Esophagus muscularis mucosa (tissue), 4 donors: ENCODE results near the gene C2CD4D. TPM values are rescaled to one million over a fixed set of nuclear protein-coding genes. Genes with fewer than 3 reads are reported as not detected.
"Not testable (repeated sequence)": the region's sequence is repeated elsewhere in the genome, so short reads cannot be mapped to it uniquely, and the experiment has no call there.

ENCODE experiments used
- DNase-seq: peaks from one replicate; pipeline ENCODE4 v3.0.0-alpha.2; 2017; ENCODE audit errors: extremely low spot score
- H3K27ac ChIP-seq, 4 donors: fragments of 200-600 bp; sonication (generic); replicated peaks in 1 of 4; 1 replicate in 3 of 4; 2 replicates in 1 of 4; pipeline ENCODE4 v1.5.1; 2016 to 2019; ENCODE audit warnings: mild to moderate bottlenecking in 1 of 4
- H3K27me3 ChIP-seq, 4 donors: fragments of 200-600 bp; sonication (generic); one replicate each; pipeline versions ENCODE4 v1.5.1 to v1.6.0; 2016 to 2019
- H3K36me3 ChIP-seq, 4 donors: fragments of 200-600 bp; sonication (generic); one replicate each; pipeline ENCODE4 v1.5.1; 2016 to 2019
- H3K4me1 ChIP-seq, 4 donors: fragments of 200-600 bp; sonication (generic); one replicate each; pipeline ENCODE4 v1.5.1; 2016 to 2019
- H3K4me3 ChIP-seq, 4 donors: fragments of 200-600 bp; sonication (generic); 1 replicate in 2 of 4; 2 replicates in 2 of 4; pipeline ENCODE4 v1.5.1; 2016 to 2019; ENCODE audit warnings: mild to moderate bottlenecking in 4 of 4, moderate library complexity in 1 of 4
- H3K9me3 ChIP-seq, 4 donors: fragments of 200-600 bp; sonication (generic); 1 replicate in 3 of 4; 2 replicates in 1 of 4; pipeline ENCODE4 v1.5.1; 2016 to 2019
- EP300 ChIP-seq: sonication (generic); formaldehyde crosslinking; IDR thresholded peaks from one replicate; pipeline ENCODE4 v1.6.1; 2017; ENCODE audit warnings: antibody characterized with exemption
- POLR2A ChIP-seq: fragments of 450-650 bp; IDR thresholded peaks from one replicate; pipeline ENCODE4 v1.6.1; 2017; ENCODE audit warnings: antibody characterized with exemption, moderate library complexity, mild to moderate bottlenecking, low read depth
- POLR2AphosphoS5 ChIP-seq, 2 donors: sonication (generic); formaldehyde crosslinking; IDR thresholded peaks; one replicate each; pipeline ENCODE4 v1.6.1; 2017; ENCODE audit warnings: antibody characterized with exemption in 2 of 2
- WGBS: methylation state at CpG from one replicate; pipeline ENCODE4 v1.1.5; 2018; 5-methylcytosine and 5-hydroxymethylcytosine counted together
- intact Hi-C: fragments of 100-400 bp; cut with DNase I; formaldehyde crosslinking; loops from one replicate; pipeline ENCODE4 v1.15.1; 2023
- total RNA-seq, 4 donors: library from RNA; depleted of rRNA; stranded (reverse); fragments of >200 nt; gene quantifications; one replicate each; pipeline versions ENCODE4 v1.1.0 to v1.2.1, GENCODE V29; 2016
- TF ChIP-seq, protein P1 (sequence below), 3 experiments: fragments of 200-600 bp in 2 of 3; fragments of 450-650 bp in 1 of 3; sonication (generic) in 2 of 3; IDR thresholded peaks; one replicate each; pipeline ENCODE4 v1.5.1; 2017 to 2019; ENCODE audit warnings: antibody characterized with exemption in 3 of 3, mild to moderate bottlenecking in 2 of 3, moderate library complexity in 1 of 3

The C2CD4D gene
- total RNA-seq = not detected

DNA sequence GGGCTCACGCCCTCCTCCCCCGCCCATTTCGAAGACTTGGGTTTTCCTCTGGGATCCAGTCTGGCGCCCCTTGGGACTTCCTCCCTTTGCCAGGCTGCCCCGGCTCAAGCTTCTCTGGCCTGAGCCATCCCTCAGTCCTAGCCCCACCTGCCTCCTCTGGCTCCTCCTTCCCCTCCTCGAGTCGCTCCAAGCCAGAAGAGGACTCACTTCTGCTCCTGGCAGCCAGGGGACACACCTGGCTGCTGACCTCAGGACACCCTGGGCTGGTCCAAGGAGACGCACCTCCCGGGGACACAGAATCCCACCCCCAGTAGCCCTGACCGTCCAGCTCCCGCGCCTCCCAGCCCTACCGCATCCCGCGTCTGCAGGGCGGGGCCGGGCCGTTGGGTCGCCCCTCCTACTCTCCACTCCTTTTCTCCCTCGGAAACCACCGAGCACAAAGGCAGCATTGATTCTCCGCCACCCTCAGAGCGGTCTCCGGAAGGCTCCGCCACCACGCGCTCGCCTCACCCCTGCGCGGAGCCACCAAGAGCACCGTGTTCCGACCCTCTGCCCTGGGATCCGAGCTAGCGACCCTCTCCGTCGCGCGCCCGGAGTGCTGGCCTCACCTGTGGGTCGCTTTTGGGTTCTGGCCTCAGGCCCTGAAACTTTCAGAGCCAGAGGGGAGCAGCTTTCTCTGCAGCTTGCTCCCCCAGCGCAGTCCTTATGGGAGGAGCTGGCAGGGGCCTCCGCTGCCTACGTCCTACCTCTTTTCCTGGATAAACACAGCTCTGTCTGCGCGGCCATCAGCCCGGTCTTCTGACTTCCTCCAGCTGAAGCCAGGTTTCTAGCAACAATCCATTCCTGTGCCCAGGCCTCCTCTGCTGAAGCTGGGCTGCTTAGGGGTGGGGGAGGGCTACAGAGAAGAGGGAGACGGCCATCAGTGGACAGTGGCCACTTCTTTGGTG, at the start of gene C2CD4D:
TSS of gene C2CD4D (minus strand) at position 364 of the 947 bp plus-strand sequence. CDS start 831 bp downstream, outside the sequence.
- TF ChIP-seq, protein P1, sequence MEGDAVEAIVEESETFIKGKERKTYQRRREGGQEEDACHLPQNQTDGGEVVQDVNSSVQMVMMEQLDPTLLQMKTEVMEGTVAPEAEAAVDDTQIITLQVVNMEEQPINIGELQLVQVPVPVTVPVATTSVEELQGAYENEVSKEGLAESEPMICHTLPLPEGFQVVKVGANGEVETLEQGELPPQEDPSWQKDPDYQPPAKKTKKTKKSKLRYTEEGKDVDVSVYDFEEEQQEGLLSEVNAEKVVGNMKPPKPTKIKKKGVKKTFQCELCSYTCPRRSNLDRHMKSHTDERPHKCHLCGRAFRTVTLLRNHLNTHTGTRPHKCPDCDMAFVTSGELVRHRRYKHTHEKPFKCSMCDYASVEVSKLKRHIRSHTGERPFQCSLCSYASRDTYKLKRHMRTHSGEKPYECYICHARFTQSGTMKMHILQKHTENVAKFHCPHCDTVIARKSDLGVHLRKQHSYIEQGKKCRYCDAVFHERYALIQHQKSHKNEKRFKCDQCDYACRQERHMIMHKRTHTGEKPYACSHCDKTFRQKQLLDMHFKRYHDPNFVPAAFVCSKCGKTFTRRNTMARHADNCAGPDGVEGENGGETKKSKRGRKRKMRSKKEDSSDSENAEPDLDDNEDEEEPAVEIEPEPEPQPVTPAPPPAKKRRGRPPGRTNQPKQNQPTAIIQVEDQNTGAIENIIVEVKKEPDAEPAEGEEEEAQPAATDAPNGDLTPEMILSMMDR (IDR thresholded peaks at IDR 0.05) = no peak
- TF ChIP-seq POLR2A (no peak), POLR2AphosphoS5 (IDR thresholded peaks at IDR 0.05) (no peak), EP300 (no peak)
- no peaks in the 10 kb centered on the region for H3K9me3 ChIP-seq
- intact Hi-C loops = loop anchor here (10.0 kb wide), 1 partner anchor 75 kb away; the partner anchor contains the start of gene MRPL9
- peaks cover 22 to 33% (median 31%) of the 10 kb centered on the region in 4 donors for H3K4me1 ChIP-seq
- H3K27ac ChIP-seq = peak within 1 kb of the TSS in 2 of 4 donors; percentile 26 to 28
- WGBS = 19% methylated on average over 27 of the region's 47 CpGs
- no peak for DNase-seq
- H3K27me3 ChIP-seq = peaks cover 8 to 59% (median 21%) of the 10 kb centered on the region in 4 donors
- H3K36me3 ChIP-seq = no peaks in the 10 kb centered on the region
- H3K4me3 ChIP-seq = peak within 1 kb of the TSS; percentile 56 to 65 (median 56)

- Histone ChIP-seq H3K36me3 (peaks cover 5 to 54% (median 37%) of the 10 kb centered on the region in 4 donors), H3K9me3 (no peaks in the 10 kb centered on the region), H3K27ac (no peak overlapping the region), H3K4me3 (no peak overlapping the region), H3K4me1 (no peaks in the 10 kb centered on the region), H3K27me3 (no peaks in the 10 kb centered on the region)
- WGBS = 92% methylated on average over 2 of the region's 2 CpGs
- intact Hi-C loops = no loop called here
- no peak for DNase-seq
- TF ChIP-seq, protein P1 (IDR thresholded peaks at IDR 0.05) = peak; percentile 11 to 32 (median 18)
- no peak for TF ChIP-seq POLR2AphosphoS5 (IDR thresholded peaks at IDR 0.05)
Observed at GRCh38 chr1:151888972-151889570, 49.5 kb upstream of the C2CD4D start.

DNA sequence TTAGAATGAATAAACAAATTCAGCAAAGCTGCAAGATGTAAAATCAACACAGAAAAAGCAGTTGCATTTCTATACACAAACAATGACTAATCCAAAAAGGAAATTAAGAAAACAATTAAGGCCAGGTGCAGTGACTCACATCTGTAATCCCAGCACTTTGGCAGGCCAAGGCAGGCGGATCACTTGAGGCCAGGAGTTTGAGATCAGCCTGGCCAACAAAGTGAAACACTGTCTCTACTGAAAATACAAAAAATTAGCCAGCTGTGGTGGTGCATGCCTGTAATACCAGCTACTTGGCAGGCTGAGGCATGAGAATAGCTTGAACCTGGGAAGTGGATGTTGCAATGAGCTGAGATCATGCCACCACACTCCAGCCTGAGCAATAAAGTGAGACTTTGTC, 47.4 kb upstream of the C2CD4D start:
- no peaks in the 10 kb centered on the region for H3K9me3 ChIP-seq
- no peak for DNase-seq
- H3K4me3 ChIP-seq = no peak overlapping the region
- TF ChIP-seq POLR2A = no peak
- no peak for TF ChIP-seq POLR2AphosphoS5 (IDR thresholded peaks at IDR 0.05)
- no peak for TF ChIP-seq EP300
- TF ChIP-seq, protein P1 (IDR thresholded peaks at IDR 0.05) = no peak
- peaks cover 0 to 33% (median 21%) of the 10 kb centered on the region in 4 donors for H3K36me3 ChIP-seq
- no peaks in the 10 kb centered on the region for H3K4me1 ChIP-seq
- 67% methylated on average over 1 of the region's 1 CpG for WGBS
- H3K27me3 ChIP-seq = no peaks in the 10 kb centered on the region
- no peak overlapping the region for H3K27ac ChIP-seq
- intact Hi-C loops = no loop called here

DNA sequence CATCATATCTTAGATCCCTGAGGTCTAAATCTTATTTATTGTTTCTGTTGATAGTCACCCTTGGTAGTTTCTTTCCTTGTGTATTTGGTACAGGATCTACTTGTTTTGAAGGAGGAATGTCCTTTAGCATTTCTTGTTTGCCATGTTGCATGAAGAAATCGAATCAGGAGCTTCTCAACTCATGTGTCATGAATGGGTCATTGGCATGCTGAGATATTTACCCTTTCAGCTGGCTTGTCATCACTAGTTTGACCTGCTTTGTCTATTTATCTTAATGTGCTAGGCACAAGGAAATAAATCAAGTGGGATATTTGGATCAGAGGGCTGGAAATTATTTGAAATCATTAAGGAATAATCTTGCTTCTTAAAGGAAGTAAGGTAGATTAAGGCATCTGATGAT, 45.9 kb upstream of the C2CD4D start:
- TF ChIP-seq, protein P1 (IDR thresholded peaks at IDR 0.05) = no peak
- TF ChIP-seq EP300 = no peak
- no peak for TF ChIP-seq POLR2AphosphoS5 (IDR thresholded peaks at IDR 0.05)
- TF ChIP-seq POLR2A = no peak
- WGBS = 91% methylated on average over 1 of the region's 1 CpG
- DNase-seq = no peak
- Histone ChIP-seq H3K4me1 (no peaks in the 10 kb centered on the region), H3K4me3 (no peak overlapping the region), H3K9me3 (no peaks in the 10 kb centered on the region), H3K36me3 (peaks cover 0 to 23% (median 15%) of the 10 kb centered on the region in 4 donors), H3K27me3 (no peaks in the 10 kb centered on the region), H3K27ac (no peak overlapping the region)
- intact Hi-C loops = no loop called here

DNA sequence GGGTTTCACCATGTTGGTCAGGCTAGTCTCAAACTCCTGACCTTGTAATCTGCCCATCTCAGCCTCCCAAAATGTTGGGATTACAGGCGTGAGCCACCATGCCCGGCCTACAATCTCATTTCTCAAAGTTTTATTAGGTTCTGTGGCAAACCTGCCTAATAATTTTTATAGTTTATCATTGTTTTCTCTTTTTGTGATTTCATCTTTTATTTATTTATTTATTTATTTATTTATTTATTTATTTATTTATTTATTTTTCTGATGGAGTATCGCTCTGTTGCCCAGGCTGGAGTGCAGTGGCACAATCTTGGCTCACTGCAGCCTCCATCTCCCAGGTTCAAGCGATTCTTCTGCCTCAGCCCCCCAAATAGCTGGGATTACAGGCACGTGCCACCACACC, 45.3 kb upstream of the C2CD4D start:
- intact Hi-C loops, H3K4me3 ChIP-seq, H3K27ac ChIP-seq, H3K27me3 ChIP-seq, H3K9me3 ChIP-seq, H3K4me1 ChIP-seq, DNase-seq: not testable (repeated sequence)
- peaks cover 0 to 19% (median 12%) of the 10 kb centered on the region in 4 donors for H3K36me3 ChIP-seq
- WGBS = 94% methylated on average over 5 of the region's 5 CpGs

- H3K4me3 ChIP-seq, intact Hi-C loops, H3K27me3 ChIP-seq, H3K4me1 ChIP-seq, DNase-seq, H3K9me3 ChIP-seq, H3K27ac ChIP-seq: not testable (repeated sequence)
- H3K36me3 ChIP-seq = peaks cover 0 to 16% (median 11%) of the 10 kb centered on the region in 4 donors
- 99% methylated on average over 3 of the region's 3 CpGs for WGBS
Observed at GRCh38 chr1:151884445-151884844, 44.8 kb upstream of the C2CD4D start.

GRCh38 chr1:151883898-151884297, 44.3 kb upstream of the C2CD4D start:
- H3K9me3 ChIP-seq, H3K4me1 ChIP-seq, H3K27me3 ChIP-seq, H3K4me3 ChIP-seq, DNase-seq, H3K27ac ChIP-seq, intact Hi-C loops: not testable (repeated sequence)
- WGBS = 94% methylated on average over 4 of the region's 4 CpGs
- peaks cover 0 to 16% (median 11%) of the 10 kb centered on the region in 4 donors for H3K36me3 ChIP-seq
